Prostate gland (tissue), 2 donors: Measurements from ENCODE around the gene KXD1.

ENCODE experiments used
- CTCF ChIP-seq, 4 experiments: fragments of 200-600 bp in 2 of 4; fragments of 450-650 bp in 2 of 4; sonication (generic) in 2 of 4; IDR thresholded peaks; 1 replicate in 3 of 4; 2 replicates in 1 of 4; pipeline ENCODE4 v1.5.1; 2016 to 2019; ENCODE audit warnings: antibody characterized with exemption in 4 of 4, mild to moderate bottlenecking in 2 of 4, moderate library complexity in 2 of 4
- POLR2A ChIP-seq: fragments of 450-650 bp; IDR thresholded peaks from one replicate; pipeline ENCODE4 v1.6.1; 2016; ENCODE audit warnings: antibody characterized with exemption, mild to moderate bottlenecking

DNA sequence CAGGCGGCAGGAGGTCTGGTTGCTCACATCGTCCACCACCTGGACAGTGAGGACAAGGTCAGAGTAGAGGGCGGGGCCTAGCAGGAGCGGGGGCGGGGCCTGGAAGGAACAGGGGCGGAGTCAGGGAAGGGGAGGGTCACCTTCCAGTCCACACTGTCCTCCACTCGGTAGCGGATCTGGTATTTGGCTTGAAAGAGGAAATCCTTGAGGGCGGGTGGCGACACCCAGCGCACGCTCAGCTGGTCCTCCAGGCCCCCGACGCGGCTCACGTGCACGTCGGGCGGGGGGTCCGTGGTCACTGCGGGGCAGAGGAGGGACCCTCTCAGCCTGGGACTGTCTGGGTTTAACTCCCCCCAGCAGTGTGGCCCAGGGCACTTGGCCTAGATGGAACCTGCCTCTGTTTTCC, 39.1 kb downstream of the KXD1 start:
- TF ChIP-seq CTCF (IDR thresholded peaks at IDR 0.05): no peak
- TF ChIP-seq POLR2A: no peak
